GM23338 (cell line): ENCODE results near the gene LMBRD1. TPM values are rescaled to one million over a fixed set of nuclear protein-coding genes. Genes with fewer than 3 reads are reported as not detected.

Experiments
- ATAC-seq: fragments of 200-7000 bp; cut with Tn5 transposase; 3 replicates; pipeline ENCODE4 v1.9.1; 2020
- DNase-seq: peaks from one replicate; pipeline ENCODE4 v3.0.0-alpha.2; 2015; ENCODE audit warnings: low spot score
- H2AFZ ChIP-seq: fragments of 200-600 bp; sonication (generic); 2 replicates; pipeline ENCODE4 v1.8.0; 2016; ENCODE audit warnings: antibody characterized with exemption, mild to moderate bottlenecking, moderate library complexity
- H3F3A ChIP-seq: fragments of 200-600 bp; sonication (generic); replicated peaks from 2 replicates; pipeline ENCODE4 v1.8.0; 2017; ENCODE audit warnings: antibody characterized with exemption, mixed run types, low read depth
- H3K27ac ChIP-seq: fragments of 200-600 bp; sonication (generic); 2 replicates; pipeline ENCODE4 v1.6.1; 2016; ENCODE audit warnings: low read depth
- H3K27me3 ChIP-seq: fragments of 200-600 bp; sonication (generic); 2 replicates; pipeline ENCODE4 v1.8.0; 2016; ENCODE audit warnings: mild to moderate bottlenecking, mixed run types, moderate library complexity; ENCODE audit not compliant: insufficient read depth
- H3K36me3 ChIP-seq: fragments of 200-600 bp; sonication (generic); 2 replicates; pipeline ENCODE4 v1.8.0; 2016; ENCODE audit warnings: mild to moderate bottlenecking; ENCODE audit not compliant: insufficient read depth
- H3K4me1 ChIP-seq: fragments of 200-600 bp; sonication (generic); 2 replicates; pipeline ENCODE4 v1.8.0; 2016; ENCODE audit warnings: mild to moderate bottlenecking, moderate library complexity; ENCODE audit not compliant: insufficient read depth
- H3K4me2 ChIP-seq: fragments of 200-600 bp; sonication (generic); 2 replicates; pipeline ENCODE4 v1.7.1; 2017; ENCODE audit warnings: mixed run types
- H3K4me3 ChIP-seq: fragments of 200-600 bp; sonication (generic); 2 replicates; pipeline ENCODE4 v1.6.1; 2016; ENCODE audit warnings: mixed run types
- H3K79me2 ChIP-seq: fragments of 200-600 bp; sonication (generic); replicated peaks from 2 replicates; pipeline ENCODE4 v1.8.0; 2017; ENCODE audit warnings: mild to moderate bottlenecking; ENCODE audit not compliant: insufficient read depth
- H3K9me2 ChIP-seq: fragments of 200-600 bp; sonication (generic); 2 replicates; pipeline ENCODE4 v1.8.0; 2017; ENCODE audit not compliant: insufficient read depth
- H4K20me1 ChIP-seq: fragments of 200-600 bp; sonication (generic); replicated peaks from 2 replicates; pipeline ENCODE4 v1.8.0; 2017; ENCODE audit warnings: mild to moderate bottlenecking; ENCODE audit not compliant: insufficient read depth
- H3K27ac Mint-ChIP-seq: 2 replicates; pipeline ENCODE4 v1.8.0; 2020; ENCODE audit warnings: inconsistent platforms, mild to moderate bottlenecking, moderate library complexity, mixed read lengths
- H3K27me3 Mint-ChIP-seq: 3 replicates; pipeline ENCODE4 v1.8.0; 2022; ENCODE audit warnings: low read depth, mild to moderate bottlenecking, moderate library complexity, mixed read lengths, inconsistent platforms; ENCODE audit not compliant: insufficient read depth, poor library complexity
- H3K36me3 Mint-ChIP-seq: 3 replicates; pipeline ENCODE4 v1.8.0; 2021; ENCODE audit warnings: low read depth, mild to moderate bottlenecking, inconsistent platforms, moderate library complexity, mixed read lengths
- H3K4me1 Mint-ChIP-seq: 3 replicates; pipeline ENCODE4 v1.8.0; 2020; ENCODE audit warnings: mild to moderate bottlenecking, inconsistent platforms, mixed read lengths
- H3K4me3 Mint-ChIP-seq: 3 replicates; pipeline ENCODE4 v1.8.0; 2021; ENCODE audit warnings: moderate library complexity, mild to moderate bottlenecking, inconsistent platforms, mixed read lengths
- H3K9me3 Mint-ChIP-seq: 3 replicates; pipeline ENCODE4 v1.8.0; 2020; ENCODE audit warnings: moderate library complexity, mild to moderate bottlenecking, inconsistent platforms, mixed read lengths
- ETS1 ChIP-seq: IDR thresholded peaks from 2 replicates; pipeline ENCODE4 v1.6.1; 2016; ENCODE audit warnings: antibody characterized with exemption
- EZH2 ChIP-seq: fragments of 200-600 bp; sonication (generic); IDR thresholded peaks from one replicate; pipeline ENCODE4 v1.8.0; 2017; ENCODE audit warnings: antibody characterized with exemption, mild to moderate bottlenecking, low read depth; ENCODE audit not compliant: unreplicated experiment
- EZH2phosphoT487 ChIP-seq: fragments of 200-600 bp; sonication (generic); IDR thresholded peaks from one replicate; pipeline ENCODE4 v1.8.1; 2018; ENCODE audit warnings: antibody characterized with exemption; ENCODE audit not compliant: unreplicated experiment
- JUNB ChIP-seq: IDR thresholded peaks from one replicate; pipeline ENCODE4 v1.6.1; 2016; ENCODE audit warnings: antibody characterized with exemption; ENCODE audit not compliant: unreplicated experiment
- NANOG ChIP-seq: IDR thresholded peaks from 2 replicates; pipeline ENCODE4 v1.6.1; 2016; ENCODE audit warnings: antibody characterized with exemption, borderline replicate concordance
- POLR2AphosphoS5 ChIP-seq: IDR thresholded peaks from 2 replicates; pipeline ENCODE4 v1.6.1; 2016; ENCODE audit warnings: antibody characterized with exemption, low read depth
- REST ChIP-seq: IDR thresholded peaks from one replicate; pipeline ENCODE4 v1.6.1; 2018; ENCODE audit warnings: antibody characterized with exemption; ENCODE audit not compliant: unreplicated experiment
- STAT1 ChIP-seq: IDR thresholded peaks from one replicate; pipeline ENCODE4 v1.6.1; 2016; ENCODE audit warnings: antibody characterized with exemption; ENCODE audit not compliant: unreplicated experiment
- ZNF114 ChIP-seq: fragments of 250-450 bp; sonication (Bioruptor Pico); IDR thresholded peaks from 2 replicates; pipeline ENCODE4 v1.5.0; 2020; ENCODE audit warnings: mild to moderate bottlenecking, moderate library complexity
- ZNF331 ChIP-seq: fragments of 250-450 bp; sonication (Bioruptor Pico); IDR thresholded peaks from 2 replicates; pipeline ENCODE4 v1.5.0; 2020; ENCODE audit warnings: low read depth, mild to moderate bottlenecking, moderate library complexity
- ZNF462 ChIP-seq: fragments of 250-450 bp; sonication (Bioruptor Pico); IDR thresholded peaks from 2 replicates; pipeline ENCODE4 v1.5.0; 2020; ENCODE audit warnings: mild to moderate bottlenecking, moderate library complexity
- polyA plus RNA-seq: library from polyadenylated mRNA; unstranded; fragments of >200 nt; fragmentation: Nextera tagmentation; extraction: Ambion mirVana; gene quantifications from 2 replicates; pipeline ENCODE4 v1.2.1, GENCODE V29; 2016
- total RNA-seq: library from RNA; depleted of rRNA; stranded (reverse); fragments of >200 nt; shearing (Covaris generic); gene quantifications from 2 replicates; pipeline ENCODE4 v1.2.3, GENCODE V29; 2014
- TF ChIP-seq, protein P1 (sequence below), 2 experiments: fragments of 200-600 bp in 1 of 2; sonication (generic) in 1 of 2; conservative IDR thresholded peaks; 2 replicates each; pipeline versions ENCODE4 v1.5.1 to v1.6.1; 2016 to 2017; ENCODE audit warnings: antibody characterized with exemption in 2 of 2, low read depth in 2 of 2, mild to moderate bottlenecking in 2 of 2, moderate library complexity in 1 of 2

Gene LMBRD1
- total and polyA plus RNA-seq, 2 experiments from 2014 or later: 20.3 to 21.0 TPM

DNA sequence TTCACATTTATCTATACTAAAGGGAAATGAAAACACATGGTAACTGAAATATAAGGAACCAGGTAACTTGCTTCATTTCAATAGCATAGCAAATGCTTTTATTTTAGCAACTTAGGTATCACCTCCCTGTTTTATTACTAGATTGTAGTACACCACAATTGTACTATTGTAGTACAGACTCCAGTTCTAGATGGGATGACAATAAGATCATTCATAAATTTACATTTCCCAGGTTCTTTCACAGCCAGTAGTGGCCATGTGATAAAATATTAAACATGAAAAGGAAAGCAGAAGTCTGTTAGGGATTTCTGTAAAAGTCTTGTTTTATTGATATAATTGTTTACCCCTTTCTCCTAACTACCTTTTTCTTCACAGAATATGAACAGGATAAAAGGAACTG lies 97.2 kb downstream of the LMBRD1 start:
- H3K4me1 Mint-ChIP-seq: no peaks in the 10 kb centered on the region
- DNase-seq: no peak

More for the DNA sequence above, 97.2 kb downstream of the LMBRD1 start:
- H3K9me2 ChIP-seq: no peaks in the 10 kb centered on the region
- H3K27ac ChIP-seq: no peak overlapping the region
- H3K4me1 ChIP-seq: no peaks in the 10 kb centered on the region
- TF ChIP-seq ZNF462 (no peak), REST (no peak), EZH2phosphoT487 (no peak), NANOG (no peak), ZNF331 (no peak), POLR2AphosphoS5 (no peak), JUNB (no peak), ETS1 (no peak), ZNF114 (CRISPR knock-in tag) (no peak), EZH2 (no peak), STAT1 (no peak)
- TF ChIP-seq, protein P1, sequence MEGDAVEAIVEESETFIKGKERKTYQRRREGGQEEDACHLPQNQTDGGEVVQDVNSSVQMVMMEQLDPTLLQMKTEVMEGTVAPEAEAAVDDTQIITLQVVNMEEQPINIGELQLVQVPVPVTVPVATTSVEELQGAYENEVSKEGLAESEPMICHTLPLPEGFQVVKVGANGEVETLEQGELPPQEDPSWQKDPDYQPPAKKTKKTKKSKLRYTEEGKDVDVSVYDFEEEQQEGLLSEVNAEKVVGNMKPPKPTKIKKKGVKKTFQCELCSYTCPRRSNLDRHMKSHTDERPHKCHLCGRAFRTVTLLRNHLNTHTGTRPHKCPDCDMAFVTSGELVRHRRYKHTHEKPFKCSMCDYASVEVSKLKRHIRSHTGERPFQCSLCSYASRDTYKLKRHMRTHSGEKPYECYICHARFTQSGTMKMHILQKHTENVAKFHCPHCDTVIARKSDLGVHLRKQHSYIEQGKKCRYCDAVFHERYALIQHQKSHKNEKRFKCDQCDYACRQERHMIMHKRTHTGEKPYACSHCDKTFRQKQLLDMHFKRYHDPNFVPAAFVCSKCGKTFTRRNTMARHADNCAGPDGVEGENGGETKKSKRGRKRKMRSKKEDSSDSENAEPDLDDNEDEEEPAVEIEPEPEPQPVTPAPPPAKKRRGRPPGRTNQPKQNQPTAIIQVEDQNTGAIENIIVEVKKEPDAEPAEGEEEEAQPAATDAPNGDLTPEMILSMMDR (conservative IDR thresholded peaks at IDR 0.05; ENCODE audit: low read depth in 2 of 2): no peak
- H3F3A ChIP-seq: no peaks in the 10 kb centered on the region
- H4K20me1 ChIP-seq: no peaks in the 10 kb centered on the region
- Mint-ChIP-seq H3K27ac (no peak overlapping the region), H3K4me3 (no peak overlapping the region), H3K9me3 (no peaks in the 10 kb centered on the region), H3K27me3 (no peaks in the 10 kb centered on the region), H3K36me3 (no peaks in the 10 kb centered on the region)
- H3K4me3 ChIP-seq: no peak overlapping the region
- no peak for ATAC-seq
- no peak overlapping the region for H2AFZ ChIP-seq
- no peaks in the 10 kb centered on the region for H3K36me3 ChIP-seq
- no peaks in the 10 kb centered on the region for H3K79me2 ChIP-seq
- H3K4me2 ChIP-seq: no peak overlapping the region
- no peaks in the 10 kb centered on the region for H3K27me3 ChIP-seq
